HCT116 (cell line): ENCODE results near the gene MATR3.

Experiments
- CTCF ChIP-seq, 3 experiments: fragments of 200-600 bp in 1 of 3; sonication (generic) in 1 of 3; IDR thresholded peaks in 2 of 3; conservative IDR thresholded peaks in 1 of 3; 2 replicates each; pipeline ENCODE4 v1.5.1; 2012 to 2017; ENCODE audit warnings: low read depth in 2 of 3, low read length in 2 of 3, antibody characterized with exemption in 1 of 3, borderline replicate concordance in 1 of 3, control low read depth in 1 of 3, mild to moderate bottlenecking in 1 of 3, mixed read lengths in 1 of 3, mixed run types in 1 of 3, moderate library complexity in 1 of 3; ENCODE audit not compliant: insufficient read depth in 1 of 3
- ELF1 ChIP-seq: IDR thresholded peaks from 2 replicates; pipeline ENCODE4 v1.6.1; 2012; ENCODE audit warnings: low read depth, borderline replicate concordance
- EZH2 ChIP-seq: fragments of 200-600 bp; sonication (generic); IDR thresholded peaks from 2 replicates; pipeline ENCODE4 v1.6.1; 2017; ENCODE audit warnings: antibody characterized with exemption, mixed run types
- EZH2phosphoT487 ChIP-seq: fragments of 200-600 bp; IDR thresholded peaks from 2 replicates; pipeline ENCODE4 v1.6.1; 2018; ENCODE audit warnings: antibody characterized with exemption, borderline replicate concordance
- FOSL1 ChIP-seq: IDR thresholded peaks from 2 replicates; pipeline ENCODE4 v1.6.1; 2012; ENCODE audit warnings: low read depth
- POLR2A ChIP-seq: IDR thresholded peaks from 2 replicates; pipeline ENCODE4 v1.7.0; 2011; ENCODE audit warnings: borderline replicate concordance; ENCODE audit not compliant: insufficient read depth, insufficient read length; ENCODE audit errors: extremely low read depth
- RAD21 ChIP-seq: IDR thresholded peaks from 2 replicates; pipeline ENCODE4 v1.6.1; 2012; ENCODE audit warnings: low read depth, mild to moderate bottlenecking
- SIN3A ChIP-seq: IDR thresholded peaks from 2 replicates; pipeline ENCODE4 v1.6.1; 2012; ENCODE audit warnings: low read depth
- YY1 ChIP-seq: IDR thresholded peaks from 2 replicates; pipeline ENCODE4 v1.6.1; 2011; ENCODE audit warnings: low read length, low read depth, moderate library complexity, mild to moderate bottlenecking; ENCODE audit not compliant: insufficient replicate concordance; ENCODE audit errors: extremely low read depth
- TF ChIP-seq, protein P1 (sequence below): IDR thresholded peaks from 2 replicates; pipeline ENCODE4 v1.6.1; 2012; ENCODE audit warnings: low read depth
- TF ChIP-seq, protein P2 (sequence below): IDR thresholded peaks from 2 replicates; pipeline ENCODE4 v1.6.1; 2012

GRCh38 chr5:139368613-139369012, 75.1 kb downstream of the MATR3 start:
- TF ChIP-seq CTCF (IDR thresholded peaks at IDR 0.05 in 2 of 3, conservative IDR thresholded peaks at IDR 0.05 in 1 of 3; ENCODE audit: borderline replicate concordance in 1 of 3, insufficient read depth in 1 of 3, low read depth in 2 of 3, low read length in 2 of 3) (peak; percentile 13 to 36 (median 16); a peak in 2 of 6 replicates), POLR2A (no peak), YY1 (no peak), EZH2 (no peak), EZH2phosphoT487 (no peak), RAD21 (peak; percentile 47), FOSL1 (no peak), ELF1 (no peak), SIN3A (no peak)
- TF ChIP-seq, protein P1, sequence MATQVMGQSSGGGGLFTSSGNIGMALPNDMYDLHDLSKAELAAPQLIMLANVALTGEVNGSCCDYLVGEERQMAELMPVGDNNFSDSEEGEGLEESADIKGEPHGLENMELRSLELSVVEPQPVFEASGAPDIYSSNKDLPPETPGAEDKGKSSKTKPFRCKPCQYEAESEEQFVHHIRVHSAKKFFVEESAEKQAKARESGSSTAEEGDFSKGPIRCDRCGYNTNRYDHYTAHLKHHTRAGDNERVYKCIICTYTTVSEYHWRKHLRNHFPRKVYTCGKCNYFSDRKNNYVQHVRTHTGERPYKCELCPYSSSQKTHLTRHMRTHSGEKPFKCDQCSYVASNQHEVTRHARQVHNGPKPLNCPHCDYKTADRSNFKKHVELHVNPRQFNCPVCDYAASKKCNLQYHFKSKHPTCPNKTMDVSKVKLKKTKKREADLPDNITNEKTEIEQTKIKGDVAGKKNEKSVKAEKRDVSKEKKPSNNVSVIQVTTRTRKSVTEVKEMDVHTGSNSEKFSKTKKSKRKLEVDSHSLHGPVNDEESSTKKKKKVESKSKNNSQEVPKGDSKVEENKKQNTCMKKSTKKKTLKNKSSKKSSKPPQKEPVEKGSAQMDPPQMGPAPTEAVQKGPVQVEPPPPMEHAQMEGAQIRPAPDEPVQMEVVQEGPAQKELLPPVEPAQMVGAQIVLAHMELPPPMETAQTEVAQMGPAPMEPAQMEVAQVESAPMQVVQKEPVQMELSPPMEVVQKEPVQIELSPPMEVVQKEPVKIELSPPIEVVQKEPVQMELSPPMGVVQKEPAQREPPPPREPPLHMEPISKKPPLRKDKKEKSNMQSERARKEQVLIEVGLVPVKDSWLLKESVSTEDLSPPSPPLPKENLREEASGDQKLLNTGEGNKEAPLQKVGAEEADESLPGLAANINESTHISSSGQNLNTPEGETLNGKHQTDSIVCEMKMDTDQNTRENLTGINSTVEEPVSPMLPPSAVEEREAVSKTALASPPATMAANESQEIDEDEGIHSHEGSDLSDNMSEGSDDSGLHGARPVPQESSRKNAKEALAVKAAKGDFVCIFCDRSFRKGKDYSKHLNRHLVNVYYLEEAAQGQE: no peak
- TF ChIP-seq, protein P2, sequence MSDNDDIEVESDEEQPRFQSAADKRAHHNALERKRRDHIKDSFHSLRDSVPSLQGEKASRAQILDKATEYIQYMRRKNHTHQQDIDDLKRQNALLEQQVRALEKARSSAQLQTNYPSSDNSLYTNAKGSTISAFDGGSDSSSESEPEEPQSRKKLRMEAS: no peak
